ENCODE measurements around the gene USP50.
"Not testable (repeated sequence)": the region's sequence is repeated elsewhere in the genome, so short reads cannot be mapped to it uniquely, and the experiment has no call there.

Gene USP50

DNA sequence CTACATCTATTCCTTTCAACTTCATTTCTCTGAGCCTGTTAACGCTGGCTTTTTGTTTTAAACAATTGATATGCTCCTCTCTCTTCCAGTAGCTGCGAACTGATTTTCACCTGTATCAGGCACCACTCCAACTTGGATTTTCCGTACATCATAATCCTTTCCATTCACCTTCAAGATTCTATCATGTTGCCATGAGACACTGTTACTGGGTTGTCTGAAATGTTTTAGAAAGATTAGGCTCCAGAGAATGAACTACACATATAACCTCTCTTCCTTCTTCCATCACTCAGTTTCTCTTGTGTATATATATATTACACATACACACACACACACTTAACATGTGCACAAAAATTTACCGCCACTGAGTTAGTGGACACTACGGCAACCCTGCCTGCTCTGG, at the start of gene USP50:
Gene USP50, minus strand, starts transcription at position 101 of the 400 bp plus-strand sequence. CDS start 141 bp downstream, outside the sequence.
- H3K4me3 Mint-ChIP-seq = no peak within 1 kb of the TSS
- no peaks in the 10 kb centered on the region for H3K9me3 Mint-ChIP-seq
- H3K4me1 Mint-ChIP-seq (ENCODE audit: low read depth) = no peaks in the 10 kb centered on the region
- no peak within 1 kb of the TSS for H3K27ac Mint-ChIP-seq
- H3K27me3 Mint-ChIP-seq = peaks cover 2% of the 10 kb centered on the region
- H3K36me3 Mint-ChIP-seq (ENCODE audit: low read depth) = no peaks in the 10 kb centered on the region
- DNase-seq = no peak

DNA sequence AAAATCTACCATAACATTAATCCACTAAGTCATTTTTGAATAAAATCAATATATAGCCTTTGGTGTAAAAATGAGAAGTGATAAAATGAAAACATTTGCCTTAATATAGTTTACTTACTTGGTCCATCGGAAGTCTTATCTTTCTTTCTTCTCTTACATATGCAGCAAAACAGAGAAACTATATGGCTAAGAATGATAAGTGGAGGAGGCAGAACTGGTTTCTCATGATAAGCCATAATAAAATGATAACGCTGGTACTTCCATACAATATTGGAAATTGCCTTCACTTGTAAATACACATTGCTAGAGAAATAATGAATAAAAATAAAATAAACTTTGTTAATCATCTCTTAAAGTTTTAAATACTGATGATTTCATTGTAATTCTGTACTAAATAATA, 47.8 kb upstream of the USP50 start:
- no peak for DNase-seq
- Mint-ChIP-seq H3K27me3 (no peaks in the 10 kb centered on the region), H3K4me3 (no peak overlapping the region), H3K27ac (no peak overlapping the region), H3K4me1 (ENCODE audit: low read depth) (no peaks in the 10 kb centered on the region), H3K9me3 (no peaks in the 10 kb centered on the region), H3K36me3 (ENCODE audit: low read depth) (peaks cover 87% of the 10 kb centered on the region)

DNA sequence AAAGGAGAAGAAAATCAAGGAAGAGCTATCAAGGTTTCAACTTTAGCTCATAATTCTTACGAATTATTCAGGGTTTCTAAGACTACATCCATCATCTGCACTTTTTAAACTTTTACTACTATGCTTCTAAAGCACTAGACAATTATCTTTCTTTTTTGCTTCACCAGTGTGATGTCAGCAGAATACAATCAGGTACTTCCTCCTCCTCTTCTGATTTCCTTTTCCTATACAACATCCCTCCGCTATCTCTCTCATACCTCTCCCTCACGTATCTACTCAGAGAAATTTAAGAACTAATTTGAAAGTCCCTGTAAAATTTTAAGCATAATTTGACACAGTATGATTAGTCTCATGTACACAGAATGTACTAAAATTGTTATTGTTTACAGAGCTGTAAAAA, 47.3 kb upstream of the USP50 start:
- H3K4me1 Mint-ChIP-seq (ENCODE audit: low read depth) = no peaks in the 10 kb centered on the region
- H3K27me3 Mint-ChIP-seq = no peaks in the 10 kb centered on the region
- H3K9me3 Mint-ChIP-seq = no peaks in the 10 kb centered on the region
- DNase-seq = no peak
- H3K4me3 Mint-ChIP-seq = no peak overlapping the region
- peak overlapping the region; percentile 3 for H3K27ac Mint-ChIP-seq
- H3K36me3 Mint-ChIP-seq (ENCODE audit: low read depth) = peaks cover 85% of the 10 kb centered on the region

DNA sequence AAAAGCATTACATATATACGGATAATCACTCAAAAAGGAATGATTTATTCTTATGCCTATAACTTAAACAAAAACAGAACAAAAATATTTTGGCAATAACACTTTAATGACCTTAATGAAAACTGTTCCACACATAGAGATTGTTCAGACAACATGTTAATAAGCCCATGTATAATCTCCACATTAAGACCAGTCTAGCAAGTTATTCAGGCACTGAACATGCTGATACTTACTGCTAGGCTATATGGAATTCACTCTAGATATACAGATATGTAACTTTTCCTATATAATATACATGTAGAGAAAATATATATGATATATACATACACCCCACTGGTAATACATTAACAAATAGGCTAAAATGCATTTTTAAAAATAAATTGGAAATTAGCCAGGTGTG, 43.8 kb upstream of the USP50 start:
- no peak overlapping the region for H3K4me3 Mint-ChIP-seq
- H3K36me3 Mint-ChIP-seq (ENCODE audit: low read depth) = peaks cover 86% of the 10 kb centered on the region
- no peak overlapping the region for H3K27ac Mint-ChIP-seq
- no peaks in the 10 kb centered on the region for H3K4me1 Mint-ChIP-seq (ENCODE audit: low read depth)
- no peaks in the 10 kb centered on the region for H3K9me3 Mint-ChIP-seq
- no peaks in the 10 kb centered on the region for H3K27me3 Mint-ChIP-seq
- DNase-seq = no peak

DNA sequence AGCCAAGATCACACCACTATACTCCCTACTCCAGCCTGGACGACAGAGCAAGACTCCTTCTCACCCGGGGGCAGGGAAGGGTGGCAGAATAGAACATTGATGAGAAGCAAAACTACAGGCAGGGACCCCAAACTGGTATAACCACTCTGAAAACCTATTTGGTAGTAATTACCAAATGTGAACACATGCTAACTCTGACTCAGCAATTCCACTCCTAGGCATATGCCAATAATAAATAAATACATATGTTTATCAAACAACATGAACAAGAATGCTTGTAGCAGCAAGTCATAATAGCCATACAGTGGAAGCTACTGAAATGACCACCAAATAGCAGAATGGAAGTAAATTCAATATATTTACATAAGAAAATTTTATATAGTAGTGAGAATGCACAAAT, 31.0 kb upstream of the USP50 start:
- Mint-ChIP-seq H3K36me3 (ENCODE audit: low read depth) (peaks cover 85% of the 10 kb centered on the region), H3K27ac (peak overlapping the region; percentile 60), H3K4me3 (no peak overlapping the region), H3K9me3 (no peaks in the 10 kb centered on the region), H3K4me1 (ENCODE audit: low read depth) (peaks cover 4% of the 10 kb centered on the region), H3K27me3 (no peaks in the 10 kb centered on the region)
- no peak for DNase-seq

DNA sequence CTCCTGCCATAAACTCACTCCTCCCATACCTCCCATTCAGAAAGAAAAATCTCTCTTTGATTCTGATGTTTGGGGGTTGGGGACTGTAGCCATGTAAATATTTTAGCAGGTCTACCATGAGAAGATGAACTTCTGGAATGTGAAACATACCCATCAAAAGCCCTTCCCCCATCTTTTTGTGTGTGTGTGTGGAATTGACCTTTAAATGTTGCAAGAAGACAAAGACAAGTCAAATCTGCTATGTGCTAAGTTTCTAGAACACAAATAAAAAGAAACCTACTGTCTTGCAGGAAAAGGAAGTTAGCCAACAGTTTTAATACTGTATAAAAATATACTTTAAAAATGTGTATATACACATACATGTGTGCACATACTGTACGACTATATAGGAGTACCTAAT, 29.7 kb upstream of the USP50 start:
- H3K36me3 Mint-ChIP-seq (ENCODE audit: low read depth) = peaks cover 85% of the 10 kb centered on the region
- no peak overlapping the region for H3K4me3 Mint-ChIP-seq
- H3K27me3 Mint-ChIP-seq = no peaks in the 10 kb centered on the region
- DNase-seq = no peak
- H3K4me1 Mint-ChIP-seq (ENCODE audit: low read depth) = peaks cover 4% of the 10 kb centered on the region
- no peak overlapping the region for H3K27ac Mint-ChIP-seq
- no peaks in the 10 kb centered on the region for H3K9me3 Mint-ChIP-seq

DNA sequence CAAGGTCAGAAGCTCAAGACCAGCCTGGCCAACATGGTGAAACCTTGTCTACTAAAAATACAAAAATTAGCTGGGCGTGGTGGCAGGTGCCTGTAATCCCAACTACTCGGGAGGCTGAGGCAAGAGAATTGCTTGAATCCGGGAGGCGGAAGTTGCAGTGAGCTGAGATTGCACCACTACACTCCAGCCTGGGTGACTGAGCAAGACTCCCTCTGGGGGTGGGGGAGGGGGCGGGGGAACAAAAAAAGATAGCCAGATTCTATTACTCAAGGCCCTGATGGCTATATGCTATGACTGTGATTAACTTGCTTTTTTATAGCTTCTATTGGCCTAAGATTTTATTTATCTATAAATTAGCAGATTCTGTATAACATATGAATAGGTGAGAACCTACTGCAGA, 27.4 kb upstream of the USP50 start:
- DNase-seq; H3K9me3 Mint-ChIP-seq; H3K4me3 Mint-ChIP-seq; H3K4me1 Mint-ChIP-seq (ENCODE audit: low read depth); H3K27me3 Mint-ChIP-seq; H3K27ac Mint-ChIP-seq: not testable (repeated sequence)
- peaks cover 88% of the 10 kb centered on the region for H3K36me3 Mint-ChIP-seq (ENCODE audit: low read depth)

DNA sequence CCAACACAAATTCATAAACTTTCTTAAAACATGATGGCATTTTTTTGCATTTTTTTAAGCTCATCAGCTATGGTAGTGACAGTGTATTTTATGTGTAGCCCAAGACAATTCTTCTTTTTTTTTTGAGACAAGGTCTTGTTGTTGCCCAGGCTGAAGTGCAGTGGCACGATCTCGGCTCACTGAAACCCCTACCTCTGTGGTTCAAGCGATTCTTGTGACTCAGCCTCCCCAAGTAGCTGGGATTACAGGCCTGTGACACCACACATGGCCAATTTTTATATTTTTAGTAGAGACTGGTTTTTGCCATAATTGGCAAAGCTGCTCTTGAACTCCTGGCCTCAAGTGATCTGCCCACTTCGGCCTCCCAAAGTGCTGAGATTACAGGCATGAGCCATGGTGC, 17.3 kb upstream of the USP50 start:
- Mint-ChIP-seq H3K9me3 (no peaks in the 10 kb centered on the region), H3K36me3 (ENCODE audit: low read depth) (peaks cover 81% of the 10 kb centered on the region)

DNA sequence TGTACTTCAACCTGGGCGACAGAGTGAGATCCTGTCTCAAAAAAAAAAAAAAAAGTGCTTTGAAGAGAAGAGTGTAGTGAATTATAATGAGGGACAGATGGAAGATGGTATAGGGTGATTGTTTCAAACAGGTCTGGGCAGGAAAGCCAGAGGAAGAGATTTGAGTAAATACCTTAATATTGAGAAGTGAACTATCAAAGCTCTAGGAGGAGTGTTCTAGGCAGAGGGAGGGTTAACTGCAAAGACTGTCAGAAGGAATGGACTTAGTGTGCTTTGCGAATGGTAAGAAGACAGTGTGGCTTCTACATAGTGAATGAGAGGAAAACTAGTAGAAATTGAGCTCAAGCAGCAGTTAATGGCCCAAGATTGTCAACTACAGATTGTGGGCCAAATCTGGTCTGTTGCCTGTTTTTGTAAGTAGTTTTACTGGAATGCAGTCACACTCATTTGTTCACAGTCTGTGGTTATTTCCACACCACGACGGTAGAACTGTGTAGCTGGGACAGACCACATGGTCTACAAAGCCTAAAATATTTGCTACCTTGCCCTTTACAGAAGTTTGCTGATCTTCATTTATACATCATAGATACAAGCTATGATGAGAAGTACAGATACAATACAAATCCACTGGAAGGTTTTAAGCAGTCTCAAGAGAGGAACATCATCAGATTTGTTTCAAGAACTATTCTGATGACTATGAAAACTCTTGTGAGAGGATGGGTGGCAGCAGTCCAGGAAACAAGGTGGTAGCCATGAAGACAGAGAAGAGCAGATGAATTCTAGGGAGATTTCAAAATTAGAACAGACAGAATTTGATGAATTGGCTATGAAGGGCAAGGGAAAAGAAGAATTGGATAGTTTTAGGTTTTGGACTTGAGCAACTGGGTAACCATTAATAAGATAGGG, 16.5 kb upstream of the USP50 start:
- peak overlapping the region; percentile 6 for H3K4me3 Mint-ChIP-seq
- H3K9me3 Mint-ChIP-seq = no peaks in the 10 kb centered on the region
- peaks cover 77% of the 10 kb centered on the region for H3K36me3 Mint-ChIP-seq (ENCODE audit: low read depth)
- H3K4me1 Mint-ChIP-seq (ENCODE audit: low read depth) = peaks cover 24% of the 10 kb centered on the region
- H3K27ac Mint-ChIP-seq = peak overlapping the region; percentile 87
- DNase-seq = no peak
- no peaks in the 10 kb centered on the region for H3K27me3 Mint-ChIP-seq

More for the DNA sequence above, 17.3 kb upstream of the USP50 start:
- no peaks in the 10 kb centered on the region for H3K27me3 Mint-ChIP-seq
- no peak overlapping the region for H3K4me3 Mint-ChIP-seq
- DNase-seq = no peak
- H3K4me1 Mint-ChIP-seq (ENCODE audit: low read depth) = peaks cover 22% of the 10 kb centered on the region
- peak overlapping the region; percentile 87 for H3K27ac Mint-ChIP-seq

DNA sequence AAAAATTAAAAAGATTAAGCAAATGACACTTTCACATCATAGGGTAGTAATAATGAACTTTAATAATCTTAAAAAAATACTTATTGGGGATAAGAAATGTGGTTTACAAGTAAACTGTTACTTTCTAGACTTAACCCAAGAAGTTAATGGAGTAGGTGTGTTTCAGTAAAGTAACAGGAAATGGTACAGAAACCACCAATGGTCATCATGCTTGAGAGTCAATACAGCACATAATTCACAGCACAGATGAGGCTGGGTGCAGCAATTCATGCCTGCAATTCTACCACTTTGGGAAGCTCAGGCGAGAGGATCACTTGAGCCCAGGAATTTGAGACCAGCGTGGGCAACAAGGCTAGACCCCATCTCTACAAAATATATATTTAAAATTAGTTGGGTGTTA, 11.5 kb upstream of the USP50 start:
- no peak overlapping the region for H3K4me3 Mint-ChIP-seq
- peaks cover 61% of the 10 kb centered on the region for H3K36me3 Mint-ChIP-seq (ENCODE audit: low read depth)
- H3K9me3 Mint-ChIP-seq = peaks cover 4% of the 10 kb centered on the region
- peak overlapping the region; percentile 66 for H3K27ac Mint-ChIP-seq
- H3K4me1 Mint-ChIP-seq (ENCODE audit: low read depth) = peaks cover 30% of the 10 kb centered on the region
- H3K27me3 Mint-ChIP-seq = no peaks in the 10 kb centered on the region
- no peak for DNase-seq

DNA sequence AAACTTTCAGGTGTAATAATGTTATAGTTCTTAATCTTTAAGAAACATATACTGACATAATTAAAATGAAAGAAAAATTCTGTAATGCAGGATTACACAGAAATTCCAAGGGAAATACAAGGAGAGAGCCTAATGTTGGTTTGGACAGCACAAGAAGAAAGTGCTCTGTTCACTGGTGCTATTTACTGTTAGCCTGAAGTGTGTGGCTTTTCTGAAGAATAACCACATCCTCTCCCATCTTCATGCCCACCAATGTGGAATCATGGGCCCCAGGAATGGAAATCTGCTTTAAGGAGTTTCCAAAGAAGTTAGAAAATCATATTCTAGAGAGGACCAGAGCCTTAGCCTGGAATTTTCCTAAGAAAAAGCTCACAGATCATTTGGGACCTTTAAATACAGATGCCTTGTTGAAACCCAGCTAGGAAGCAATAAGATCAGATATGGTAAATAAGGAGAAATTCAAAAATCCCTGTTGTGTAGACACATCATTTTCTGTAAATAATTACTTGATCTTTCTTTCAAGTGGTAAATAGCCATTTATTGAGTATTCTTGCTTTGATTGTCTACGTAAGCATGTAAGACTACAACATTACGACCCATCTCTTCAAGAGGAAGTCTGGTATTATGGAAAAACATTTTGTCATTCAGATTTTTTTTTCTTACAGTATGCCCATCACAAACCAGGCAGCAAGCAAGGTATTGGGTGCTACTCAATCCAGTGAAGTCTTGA, 10.3 kb upstream of the USP50 start:
- no peak overlapping the region for H3K4me3 Mint-ChIP-seq
- H3K36me3 Mint-ChIP-seq (ENCODE audit: low read depth) = peaks cover 50% of the 10 kb centered on the region
- H3K27ac Mint-ChIP-seq = peak overlapping the region; percentile 78
- H3K27me3 Mint-ChIP-seq = no peaks in the 10 kb centered on the region
- H3K9me3 Mint-ChIP-seq = peaks cover 4% of the 10 kb centered on the region
- no peak for DNase-seq
- peaks cover 27% of the 10 kb centered on the region for H3K4me1 Mint-ChIP-seq (ENCODE audit: low read depth)

DNA sequence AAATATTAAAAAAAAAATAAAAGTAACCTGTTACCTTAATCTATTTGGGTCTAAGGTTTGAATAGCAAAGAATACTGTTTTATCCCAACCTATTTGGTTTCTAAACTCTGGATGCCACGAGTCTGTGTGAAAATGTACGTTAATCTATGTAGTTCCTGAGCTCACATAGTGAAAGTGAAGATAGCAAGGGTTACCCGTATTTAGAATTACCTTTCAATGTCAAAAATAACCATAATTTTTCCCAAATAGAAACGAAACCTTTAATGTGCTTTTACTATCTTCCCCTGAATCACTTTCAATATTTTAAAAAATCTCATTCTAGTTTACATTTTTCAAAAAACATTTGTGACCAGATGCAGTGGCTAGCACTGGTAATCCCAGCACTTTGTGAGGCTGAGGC, 5.8 kb upstream of the USP50 start:
- no peak overlapping the region for H3K4me3 Mint-ChIP-seq
- no peak overlapping the region for H3K27ac Mint-ChIP-seq
- peaks cover 18% of the 10 kb centered on the region for H3K4me1 Mint-ChIP-seq (ENCODE audit: low read depth)
- H3K36me3 Mint-ChIP-seq (ENCODE audit: low read depth) = peaks cover 14% of the 10 kb centered on the region
- H3K9me3 Mint-ChIP-seq = peaks cover 4% of the 10 kb centered on the region
- no peaks in the 10 kb centered on the region for H3K27me3 Mint-ChIP-seq
- DNase-seq = no peak

DNA sequence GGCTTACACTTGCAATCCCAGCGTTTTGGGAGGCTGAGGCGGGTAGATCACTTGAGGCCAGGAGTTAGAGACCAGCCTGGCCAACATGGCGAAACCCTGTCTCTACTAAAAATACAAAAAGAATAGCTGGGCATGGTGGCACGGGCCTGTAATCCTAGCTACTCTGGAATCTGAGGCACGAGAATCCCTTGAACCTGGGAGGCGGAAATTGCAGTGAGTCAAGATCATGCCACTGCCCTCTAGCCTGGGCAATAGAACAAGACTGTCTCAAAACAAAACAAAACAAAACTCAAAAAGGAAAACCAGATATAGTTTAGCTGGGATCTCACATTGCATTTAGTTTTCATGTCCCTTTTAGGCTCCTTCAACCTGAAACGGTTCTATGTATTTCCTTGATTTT, 2.9 kb upstream of the USP50 start:
- Mint-ChIP-seq H3K27me3 (no peaks in the 10 kb centered on the region), H3K9me3 (peaks cover 4% of the 10 kb centered on the region), H3K36me3 (ENCODE audit: low read depth) (no peaks in the 10 kb centered on the region), H3K27ac (no peak overlapping the region), H3K4me3 (no peak overlapping the region), H3K4me1 (ENCODE audit: low read depth) (peaks cover 6% of the 10 kb centered on the region)
- no peak for DNase-seq

DNA sequence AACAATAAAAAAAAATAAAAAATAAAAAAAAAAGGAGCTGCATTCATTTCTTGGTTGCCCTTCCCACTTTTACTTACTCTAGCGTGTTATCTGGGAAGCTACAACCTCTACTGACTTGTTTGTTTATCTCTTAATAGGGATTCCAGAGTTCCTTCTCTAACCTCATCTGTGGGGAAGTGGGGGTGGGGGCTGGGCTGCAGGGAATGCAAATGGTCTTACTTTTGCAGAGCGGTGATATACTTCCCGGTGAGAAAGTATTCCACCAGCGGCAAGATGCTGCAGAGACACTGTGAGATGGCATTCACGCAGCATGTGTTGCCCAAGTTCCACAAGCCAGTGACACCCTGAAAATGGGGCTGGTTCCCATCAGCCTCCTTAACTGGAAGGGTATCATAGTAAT, 2.1 kb downstream of the USP50 start:
- no peak overlapping the region for H3K27ac Mint-ChIP-seq
- no peaks in the 10 kb centered on the region for H3K9me3 Mint-ChIP-seq
- no peak overlapping the region for H3K4me3 Mint-ChIP-seq
- H3K36me3 Mint-ChIP-seq (ENCODE audit: low read depth) = no peaks in the 10 kb centered on the region
- DNase-seq = no peak
- H3K4me1 Mint-ChIP-seq (ENCODE audit: low read depth) = no peaks in the 10 kb centered on the region
- peaks cover 2% of the 10 kb centered on the region for H3K27me3 Mint-ChIP-seq

DNA sequence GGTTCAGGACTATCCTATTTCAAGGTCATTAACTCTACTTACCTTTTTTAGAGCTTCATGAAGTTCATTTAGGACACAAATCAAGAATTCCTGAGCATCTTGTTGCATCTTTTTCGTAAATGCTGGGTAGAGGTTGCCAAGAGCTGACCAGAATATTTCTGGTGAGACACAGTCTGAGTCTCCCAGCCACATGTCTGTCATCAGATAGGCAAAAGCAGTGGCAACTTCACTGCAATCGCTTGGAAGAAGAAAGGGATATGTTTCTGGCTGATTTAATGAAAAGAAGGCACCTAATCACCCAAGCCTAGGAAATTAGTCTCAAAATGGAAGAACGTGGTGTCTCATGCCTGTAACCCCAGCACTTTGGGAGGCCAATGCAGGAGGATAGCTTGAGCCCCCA, 2.9 kb downstream of the USP50 start:
- DNase-seq = no peak
- peaks cover 2% of the 10 kb centered on the region for H3K27me3 Mint-ChIP-seq

More for the DNA sequence above, 2.9 kb downstream of the USP50 start:
- Mint-ChIP-seq H3K27ac (no peak overlapping the region), H3K9me3 (no peaks in the 10 kb centered on the region), H3K36me3 (ENCODE audit: low read depth) (no peaks in the 10 kb centered on the region), H3K4me1 (ENCODE audit: low read depth) (no peaks in the 10 kb centered on the region), H3K4me3 (no peak overlapping the region)
